DMS114 treated with DMSO at 0.1 percent for 48 hours (cell line): Measurements from ENCODE around the gene RNFT2.
"Not testable (repeated sequence)": the region's sequence is repeated elsewhere in the genome, so short reads cannot be mapped to it uniquely, and the experiment has no call there.

ENCODE experiments used
- DNase-seq: peaks from one replicate; lab custom pipeline; 2025; ENCODE audit not compliant: unreplicated experiment; lab: John Stamatoyannopoulos, UW

RNFT2 gene

GRCh38 chr12:116742787-116743186 is 4.7 kb downstream of the RNFT2 start:
- DNase-seq: not testable (repeated sequence)

GRCh38 chr12:116744766-116745165 is 6.7 kb downstream of the RNFT2 start:
- no peak for DNase-seq

- no peak for DNase-seq
These were observed 7.4 kb downstream of the RNFT2 start for GRCh38 chr12:116745554-116745953.

- DNase-seq: no peak
These were observed 11.8 kb downstream of the RNFT2 start for GRCh38 chr12:116749884-116750283.

GRCh38 chr12:116750298-116750697 is 12.2 kb downstream of the RNFT2 start:
- no peak for DNase-seq

GRCh38 chr12:116754097-116754496 is 16.0 kb downstream of the RNFT2 start:
- DNase-seq: not testable (repeated sequence)

GRCh38 chr12:116754783-116755182 is 16.7 kb downstream of the RNFT2 start:
- not testable (repeated sequence) for DNase-seq

GRCh38 chr12:116759783-116760621 is 21.9 kb downstream of the RNFT2 start:
- no peak for DNase-seq

- no peak for DNase-seq
These were observed 22.5 kb downstream of the RNFT2 start for GRCh38 chr12:116760622-116761020.

GRCh38 chr12:116761499-116761898 is 23.4 kb downstream of the RNFT2 start:
- DNase-seq: no peak

- DNase-seq: no peak
These were observed 27.2 kb downstream of the RNFT2 start for GRCh38 chr12:116765271-116765670.

GRCh38 chr12:116766285-116766684 is 28.2 kb downstream of the RNFT2 start:
- DNase-seq: no peak

GRCh38 chr12:116766746-116767145 is 28.6 kb downstream of the RNFT2 start:
- no peak for DNase-seq

GRCh38 chr12:116771651-116772050 is 33.5 kb downstream of the RNFT2 start:
- DNase-seq: no peak

- DNase-seq: no peak
These were observed 35.2 kb downstream of the RNFT2 start for GRCh38 chr12:116773276-116773731.

- no peak for DNase-seq
These were observed 35.9 kb downstream of the RNFT2 start for GRCh38 chr12:116774020-116774419.

- no peak for DNase-seq
These were observed 39.1 kb downstream of the RNFT2 start for GRCh38 chr12:116777245-116777644.

GRCh38 chr12:116779597-116779996 is 41.5 kb downstream of the RNFT2 start:
- no peak for DNase-seq

GRCh38 chr12:116780942-116781341 is 42.8 kb downstream of the RNFT2 start:
- DNase-seq: no peak

- no peak for DNase-seq
These were observed 45.6 kb downstream of the RNFT2 start for GRCh38 chr12:116783525-116784237.

GRCh38 chr12:116784238-116784612 is 46.1 kb downstream of the RNFT2 start:
- DNase-seq: no peak

GRCh38 chr12:116789562-116789961 is 51.4 kb downstream of the RNFT2 start:
- not testable (repeated sequence) for DNase-seq
